Measurements from ENCODE around the gene ITPRID2.

ITPRID2 gene

GRCh38 chr2:181891258-181891965, at the start of gene ITPRID2:
ITPRID2 (plus strand) TSS chr2:181891730; CDS start chr2:181892067, 337 bp downstream.
- DNase-seq (ENCODE audit: insufficient read length, low spot score) (peak; percentile 84), FAIRE-seq (peak; percentile 97)

- FAIRE-seq: peak; percentile 33
- DNase-seq (ENCODE audit: insufficient read length, low spot score): no peak
Observed at GRCh38 chr2:181844551-181845290, 46.8 kb upstream of the ITPRID2 start.

GRCh38 chr2:181846399-181847197, 44.9 kb upstream of the ITPRID2 start:
- FAIRE-seq: no peak
- DNase-seq (ENCODE audit: insufficient read length, low spot score): no peak

GRCh38 chr2:181847198-181847556, 44.4 kb upstream of the ITPRID2 start:
- DNase-seq (ENCODE audit: insufficient read length, low spot score): no peak
- no peak for FAIRE-seq

GRCh38 chr2:181847702-181848101, 43.8 kb upstream of the ITPRID2 start:
- FAIRE-seq (no peak), DNase-seq (ENCODE audit: insufficient read length, low spot score) (no peak)

- DNase-seq (ENCODE audit: insufficient read length, low spot score): no peak
- FAIRE-seq: no peak
Observed at GRCh38 chr2:181848261-181848886, 43.2 kb upstream of the ITPRID2 start.

- FAIRE-seq (no peak), DNase-seq (ENCODE audit: insufficient read length, low spot score) (no peak)
Observed at GRCh38 chr2:181849601-181850000, 41.9 kb upstream of the ITPRID2 start.

- FAIRE-seq: no peak
Observed at GRCh38 chr2:181850936-181851560, 40.5 kb upstream of the ITPRID2 start.

GRCh38 chr2:181851726-181852125, 39.8 kb upstream of the ITPRID2 start:
- FAIRE-seq (no peak), DNase-seq (ENCODE audit: insufficient read length, low spot score) (no peak)

More at GRCh38 chr2:181850936-181851560, 40.5 kb upstream of the ITPRID2 start:
- no peak for DNase-seq (ENCODE audit: insufficient read length, low spot score)

GRCh38 chr2:181853696-181854095, 37.8 kb upstream of the ITPRID2 start:
- no peak for FAIRE-seq
- no peak for DNase-seq (ENCODE audit: insufficient read length, low spot score)

GRCh38 chr2:181857483-181857882, 34.0 kb upstream of the ITPRID2 start:
- FAIRE-seq (no peak), DNase-seq (ENCODE audit: insufficient read length, low spot score) (no peak)

- no peak for DNase-seq (ENCODE audit: insufficient read length, low spot score)
- FAIRE-seq: no peak
Observed at GRCh38 chr2:181858600-181858999, 32.9 kb upstream of the ITPRID2 start.

- FAIRE-seq (no peak), DNase-seq (ENCODE audit: insufficient read length, low spot score) (no peak)
Observed at GRCh38 chr2:181859123-181859522, 32.4 kb upstream of the ITPRID2 start.

- DNase-seq (ENCODE audit: insufficient read length, low spot score) (no peak), FAIRE-seq (no peak)
Observed at GRCh38 chr2:181859803-181860202, 31.7 kb upstream of the ITPRID2 start.

- no peak for DNase-seq (ENCODE audit: insufficient read length, low spot score)
- FAIRE-seq: no peak
Observed at GRCh38 chr2:181861379-181861778, 30.2 kb upstream of the ITPRID2 start.

GRCh38 chr2:181862583-181863281, 28.8 kb upstream of the ITPRID2 start:
- DNase-seq (ENCODE audit: insufficient read length, low spot score) (no peak), FAIRE-seq (no peak)

GRCh38 chr2:181872178-181872577, 19.4 kb upstream of the ITPRID2 start:
- no peak for FAIRE-seq

GRCh38 chr2:181876614-181877063, 14.9 kb upstream of the ITPRID2 start:
- DNase-seq (ENCODE audit: insufficient read length, low spot score) (peak; percentile 5), FAIRE-seq (no peak)

More at GRCh38 chr2:181872178-181872577, 19.4 kb upstream of the ITPRID2 start:
- no peak for DNase-seq (ENCODE audit: insufficient read length, low spot score)

- DNase-seq (ENCODE audit: insufficient read length, low spot score): no peak
- FAIRE-seq: no peak
Observed at GRCh38 chr2:181877181-181877664, 14.3 kb upstream of the ITPRID2 start.

All from HTR-8/SVneo (cell line).